NCI-H146 (cell line): ENCODE data around the gene RANBP2.

Experiments
- DNase-seq: peaks from one replicate; lab custom pipeline; 2025; lab: John Stamatoyannopoulos, UW

The RANBP2 gene

GRCh38 chr2:108778857-108779256 is 59.6 kb downstream of the RANBP2 start:
- DNase-seq, result no peak

- no peak for DNase-seq
Measured at GRCh38 chr2:108786008-108786353, 66.7 kb downstream of the RANBP2 start.

- peak; percentile 93 for DNase-seq
Measured at GRCh38 chr2:108786354-108787215, 67.3 kb downstream of the RANBP2 start, which contains the start of gene CCDC138. Gene CCDC138 (plus strand): TSS chr2:108786771. CDS start chr2:108786823, 52 bp downstream.

- no peak for DNase-seq
Measured at GRCh38 chr2:108787216-108787541, 67.9 kb downstream of the RANBP2 start.

GRCh38 chr2:108803045-108803736 is 83.9 kb downstream of the RANBP2 start:
- DNase-seq, result no peak

- no peak for DNase-seq
Measured at GRCh38 chr2:108805032-108805431, 85.8 kb downstream of the RANBP2 start.

GRCh38 chr2:108805782-108806181 is 86.5 kb downstream of the RANBP2 start:
- DNase-seq, result no peak

GRCh38 chr2:108806371-108807113 is 87.3 kb downstream of the RANBP2 start:
- no peak for DNase-seq

GRCh38 chr2:108809936-108810335 is 90.7 kb downstream of the RANBP2 start:
- no peak for DNase-seq

- no peak for DNase-seq
Measured at GRCh38 chr2:108810993-108811957, 92.0 kb downstream of the RANBP2 start.

- no peak for DNase-seq
Measured at GRCh38 chr2:108813732-108814131, 94.5 kb downstream of the RANBP2 start.

GRCh38 chr2:108820482-108820881 is 101.2 kb downstream of the RANBP2 start:
- no peak for DNase-seq

- DNase-seq, result no peak
Measured at GRCh38 chr2:108823286-108823685, 104.0 kb downstream of the RANBP2 start.

GRCh38 chr2:108824316-108825070 is 105.2 kb downstream of the RANBP2 start:
- no peak for DNase-seq

- no peak for DNase-seq
Measured at GRCh38 chr2:108825254-108825653, 106.0 kb downstream of the RANBP2 start.

GRCh38 chr2:108825736-108826135 is 106.5 kb downstream of the RANBP2 start:
- no peak for DNase-seq

- no peak for DNase-seq
Measured at GRCh38 chr2:108829578-108830310, 110.5 kb downstream of the RANBP2 start.

GRCh38 chr2:108833219-108833618 is 113.9 kb downstream of the RANBP2 start:
- no peak for DNase-seq

GRCh38 chr2:108834620-108835019 is 115.3 kb downstream of the RANBP2 start:
- DNase-seq, result no peak

- DNase-seq, result no peak
Measured at GRCh38 chr2:108835040-108835439, 115.8 kb downstream of the RANBP2 start.
